Right lobe of liver (tissue), 4 donors: ENCODE data around the gene AMPD2.

Source experiments
- CTCF ChIP-seq, 4 donors: fragments of 200-600 bp in 3 of 4; fragments of 450-650 bp in 1 of 4; IDR thresholded peaks; one replicate each; pipeline versions ENCODE4 v1.5.1 to v1.8.0; 2016 to 2022; ENCODE audit warnings: antibody characterized with exemption in 4 of 4, mild to moderate bottlenecking in 2 of 4
- POLR2A ChIP-seq: fragments of 450-650 bp; IDR thresholded peaks from one replicate; pipeline ENCODE4 v1.6.1; 2017; ENCODE audit warnings: antibody characterized with exemption, mild to moderate bottlenecking
- donor health status: DM: no; HTN: no; CAD: no.
- donor health status: DM: no; HTN: no; CAD: no.
- donor health status: DM: no; HTN: yes; CAD: no.

- no peak for TF ChIP-seq CTCF (IDR thresholded peaks at IDR 0.05)
- no peak for TF ChIP-seq POLR2A
Observed at GRCh38 chr1:109639841-109640184, 20.2 kb downstream of the AMPD2 start.
